Neural progenitor cell (in vitro differentiated cells): ENCODE measurements around the gene KISS1R.

ENCODE experiments used
- CTCF ChIP-seq: fragments of 200-600 bp; sonication (generic); IDR thresholded peaks from 2 replicates; pipeline ENCODE4 v1.5.1; 2017; ENCODE audit warnings: antibody characterized with exemption, mild to moderate bottlenecking
- EZH2 ChIP-seq: fragments of 200-600 bp; sonication (generic); IDR thresholded peaks from 2 replicates; pipeline ENCODE4 v1.6.1; 2017; ENCODE audit warnings: antibody characterized with exemption, mild to moderate bottlenecking, moderate library complexity
- EZH2phosphoT487 ChIP-seq: fragments of 200-600 bp; sonication (generic); IDR thresholded peaks from 2 replicates; pipeline ENCODE4 v1.6.1; 2017; ENCODE audit warnings: antibody characterized with exemption

GRCh38 chr19:883661-884211 is 33.4 kb upstream of the KISS1R start:
- no peak for TF ChIP-seq CTCF
- no peak for TF ChIP-seq EZH2phosphoT487
- no peak for TF ChIP-seq EZH2
